Ovary (tissue), 3 donors: ENCODE results near the gene CEMP1.

Source experiments
- CTCF ChIP-seq, 3 donors: fragments of 450-650 bp in 2 of 3; fragments of 200-600 bp in 1 of 3; IDR thresholded peaks; one replicate each; pipeline versions ENCODE4 v1.5.1 to v1.8.0; 2016 to 2022; ENCODE audit warnings: antibody characterized with exemption in 3 of 3, mild to moderate bottlenecking in 1 of 3
- POLR2A ChIP-seq: fragments of 450-650 bp; IDR thresholded peaks from one replicate; pipeline ENCODE4 v1.6.1; 2017; ENCODE audit warnings: antibody characterized with exemption, mild to moderate bottlenecking, moderate library complexity
- donor health status: DM: no; HTN: no; CAD: no.

- TF ChIP-seq POLR2A = no peak
- no peak for TF ChIP-seq CTCF (IDR thresholded peaks at IDR 0.05)
Observed at GRCh38 chr16:2487903-2488531, 43.2 kb downstream of the CEMP1 start.
